Tongue (tissue), 2 donors: ENCODE results near the gene ITGA11. TPM values are rescaled to one million over a fixed set of nuclear protein-coding genes. Genes with fewer than 3 reads are reported as not detected.

Experiments
- DNase-seq: peaks from one replicate; pipeline ENCODE4 v3.0.0-alpha.2; 2015
- total RNA-seq: library from RNA; depleted of rRNA; stranded (reverse); fragments of >200 nt; gene quantifications from one replicate; pipeline ENCODE4 v1.2.3, GENCODE V29; 2014

The ITGA11 gene
- total RNA-seq, 1 donor from 2014 or later = 6.3 TPM

- no peak for DNase-seq
Observed at GRCh38 chr15:68389041-68389930, 42.7 kb downstream of the ITGA11 start.

- no peak for DNase-seq
Observed at GRCh38 chr15:68387381-68388143, 44.4 kb downstream of the ITGA11 start.

GRCh38 chr15:68386587-68387288 is 45.2 kb downstream of the ITGA11 start:
- DNase-seq = no peak

- DNase-seq = no peak
Observed at GRCh38 chr15:68385671-68386586, 46.0 kb downstream of the ITGA11 start.

GRCh38 chr15:68385240-68385561 is 46.8 kb downstream of the ITGA11 start:
- no peak for DNase-seq

GRCh38 chr15:68384451-68385239 is 47.3 kb downstream of the ITGA11 start:
- DNase-seq = no peak

- DNase-seq = peak; percentile 54
Observed at GRCh38 chr15:68383161-68384074, 48.5 kb downstream of the ITGA11 start.

- no peak for DNase-seq
Observed at GRCh38 chr15:68382286-68383007, 49.5 kb downstream of the ITGA11 start.

GRCh38 chr15:68380456-68380855 is 51.5 kb downstream of the ITGA11 start:
- no peak for DNase-seq

- peak; percentile 47 for DNase-seq
Observed at GRCh38 chr15:68379759-68380290, 52.1 kb downstream of the ITGA11 start.

- no peak for DNase-seq
Observed at GRCh38 chr15:68379058-68379758, 52.8 kb downstream of the ITGA11 start.

GRCh38 chr15:68378595-68378994 is 53.4 kb downstream of the ITGA11 start:
- no peak for DNase-seq

- DNase-seq = no peak
Observed at GRCh38 chr15:68377766-68378165, 54.2 kb downstream of the ITGA11 start.

GRCh38 chr15:68376447-68377060 is 55.4 kb downstream of the ITGA11 start:
- DNase-seq = no peak

GRCh38 chr15:68375716-68376220 is 56.2 kb downstream of the ITGA11 start:
- no peak for DNase-seq

- DNase-seq = peak; percentile 52
Observed at GRCh38 chr15:68375191-68375631, 56.8 kb downstream of the ITGA11 start.

GRCh38 chr15:68374168-68374745 is 57.7 kb downstream of the ITGA11 start:
- DNase-seq = no peak
